HT-29 (cell line): ENCODE data around the gene MAF. TPM values are rescaled to one million over a fixed set of nuclear protein-coding genes. Genes with fewer than 3 reads are reported as not detected.
A peak's percentile ranks its signal among the peaks of the same experiment; 100 is the strongest.

Experiments
- DNase-seq: peaks from one replicate; pipeline ENCODE4 v3.0.0-alpha.2; 2015; ENCODE audit warnings: low spot score
- total RNA-seq: library from RNA; depleted of rRNA; stranded (reverse); fragments of >200 nt; shearing (Covaris generic); gene quantifications from 2 replicates; pipeline ENCODE4 v1.2.3, GENCODE V29; 2014

Gene MAF
- total RNA-seq, 1 experiment from 2014 or later: not detected

GRCh38 chr16:79612207-79612606 is 11.7 kb upstream of the MAF start:
- no peak for DNase-seq

DNA sequence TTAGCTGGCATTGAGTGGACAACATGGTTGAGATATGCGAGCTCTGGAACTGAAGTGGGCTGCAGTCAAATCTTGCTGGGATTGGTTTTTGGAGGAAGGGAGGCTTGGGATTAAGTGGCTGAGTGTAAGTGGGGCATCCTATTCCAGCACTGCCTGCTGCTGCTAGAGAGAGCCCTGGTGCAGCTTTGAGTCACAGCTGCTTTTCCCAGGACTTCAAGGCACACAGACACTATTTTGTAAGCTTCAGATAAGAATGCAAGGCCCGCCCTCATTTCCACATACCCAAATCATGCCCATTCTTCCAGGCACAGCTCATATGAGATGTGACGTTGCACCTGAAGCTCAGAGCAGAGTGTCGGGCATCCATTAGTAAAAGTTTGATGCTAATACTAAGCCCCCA is 10.2 kb upstream of the MAF start:
- DNase-seq: no peak

GRCh38 chr16:79609861-79610260 is 9.3 kb upstream of the MAF start:
- no peak for DNase-seq

- no peak for DNase-seq
Measured at GRCh38 chr16:79608976-79609375, 8.4 kb upstream of the MAF start.

DNA sequence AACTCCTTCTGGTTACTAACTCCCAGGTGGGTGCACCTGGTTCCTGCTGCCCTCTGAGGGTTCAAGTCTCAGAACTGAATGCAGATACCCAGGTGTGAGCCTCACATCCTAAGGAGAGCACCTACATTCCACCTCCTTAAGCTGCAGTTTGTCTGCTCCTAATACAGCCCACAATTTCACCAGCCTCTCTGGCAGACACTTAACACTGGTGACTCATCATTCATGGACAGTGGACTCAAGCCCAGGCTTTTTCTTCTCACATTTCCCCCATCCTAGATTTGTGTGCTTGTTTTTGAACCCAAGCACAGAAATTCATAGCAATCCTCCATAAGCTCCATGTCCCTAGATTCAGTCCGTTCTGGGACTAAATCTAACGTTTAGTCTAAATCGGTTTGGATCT is 7.0 kb upstream of the MAF start:
- DNase-seq: no peak

DNA sequence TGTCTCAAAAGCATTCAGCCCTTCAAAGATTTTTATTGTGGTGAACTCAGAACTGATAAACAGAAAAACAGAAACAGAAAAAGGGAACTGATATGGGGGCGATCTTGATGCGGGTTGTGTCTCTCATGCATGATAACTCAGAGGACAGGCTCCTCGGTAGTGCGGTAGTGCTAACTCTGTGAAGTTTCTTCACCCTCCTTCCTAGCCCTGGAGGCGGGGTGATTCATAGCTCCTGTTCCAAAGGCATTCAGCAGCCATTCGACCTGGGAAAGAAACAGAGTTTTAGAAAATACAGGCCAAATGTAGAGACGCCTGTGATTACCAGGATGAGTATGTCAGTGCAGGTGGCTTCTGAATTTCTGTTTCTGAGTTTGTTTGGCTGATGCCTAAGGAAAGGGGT is 5.5 kb upstream of the MAF start:
- no peak for DNase-seq

DNA sequence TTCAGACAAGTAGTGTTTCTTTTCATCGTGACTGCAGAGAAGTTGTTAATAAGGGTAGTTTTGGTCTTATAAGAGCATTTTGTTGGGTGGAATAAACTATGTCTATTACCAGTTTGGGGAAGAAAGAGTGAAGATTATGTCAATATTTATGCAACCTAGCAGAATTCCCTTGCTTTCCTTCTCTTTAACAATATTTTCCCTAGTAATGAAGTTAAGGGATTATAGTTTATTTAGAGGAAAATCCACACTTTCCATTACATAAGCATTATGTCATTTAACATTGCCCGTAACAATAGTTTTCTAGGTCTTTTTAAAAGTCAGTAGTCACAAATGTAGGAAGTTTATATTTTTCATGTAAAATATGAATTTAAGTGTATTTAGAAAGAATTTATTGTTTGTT is 2.5 kb upstream of the MAF start:
- DNase-seq: no peak

GRCh38 chr16:79602628-79603014 is 2.1 kb upstream of the MAF start:
- no peak for DNase-seq

- DNase-seq: peak; percentile 89
Measured at GRCh38 chr16:79601931-79602627, 1.5 kb upstream of the MAF start.

GRCh38 chr16:79601092-79601930 is 774 bp upstream of the MAF start:
- no peak for DNase-seq

DNA sequence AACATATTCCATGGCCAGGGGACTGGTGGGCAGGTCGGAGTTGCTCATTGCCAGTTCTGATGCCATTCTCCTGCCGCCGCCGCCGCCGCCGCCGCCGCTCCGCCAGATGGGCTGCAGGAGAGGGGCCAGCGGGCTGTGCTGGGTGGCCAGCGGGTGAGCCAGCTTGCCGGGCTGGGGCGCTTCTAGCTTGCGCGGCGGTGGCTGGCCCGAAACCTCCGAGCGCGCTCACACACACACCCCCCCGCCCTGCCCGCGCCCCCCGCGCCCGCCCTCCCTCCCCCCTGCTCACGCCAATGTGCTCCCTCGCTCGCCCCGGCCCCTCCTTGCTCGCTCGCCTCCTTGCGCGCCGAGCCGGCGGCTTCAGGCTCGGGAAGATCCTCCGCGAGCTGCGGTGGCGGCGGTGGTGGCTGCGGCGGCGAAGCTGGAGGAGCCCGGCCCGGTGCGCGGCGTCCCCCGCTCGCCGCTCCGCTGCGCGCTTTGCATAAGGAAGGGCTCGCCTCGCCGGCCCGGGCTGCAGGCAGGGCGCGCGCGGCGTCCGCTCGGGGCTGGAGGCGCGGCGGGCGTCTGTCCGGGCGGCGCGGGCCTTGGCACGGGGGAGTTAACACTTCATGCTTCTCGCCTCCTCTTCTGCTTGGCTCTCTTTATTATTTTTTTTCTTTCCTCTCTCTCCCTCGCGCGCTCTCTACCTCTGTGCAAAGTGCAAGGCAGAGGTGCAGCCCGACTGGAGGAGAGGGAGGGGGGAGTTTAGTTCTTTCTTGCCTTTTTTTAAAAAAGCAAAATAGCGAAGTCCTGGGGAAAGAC is 500 bp downstream of the MAF start:
- DNase-seq: no peak

DNA sequence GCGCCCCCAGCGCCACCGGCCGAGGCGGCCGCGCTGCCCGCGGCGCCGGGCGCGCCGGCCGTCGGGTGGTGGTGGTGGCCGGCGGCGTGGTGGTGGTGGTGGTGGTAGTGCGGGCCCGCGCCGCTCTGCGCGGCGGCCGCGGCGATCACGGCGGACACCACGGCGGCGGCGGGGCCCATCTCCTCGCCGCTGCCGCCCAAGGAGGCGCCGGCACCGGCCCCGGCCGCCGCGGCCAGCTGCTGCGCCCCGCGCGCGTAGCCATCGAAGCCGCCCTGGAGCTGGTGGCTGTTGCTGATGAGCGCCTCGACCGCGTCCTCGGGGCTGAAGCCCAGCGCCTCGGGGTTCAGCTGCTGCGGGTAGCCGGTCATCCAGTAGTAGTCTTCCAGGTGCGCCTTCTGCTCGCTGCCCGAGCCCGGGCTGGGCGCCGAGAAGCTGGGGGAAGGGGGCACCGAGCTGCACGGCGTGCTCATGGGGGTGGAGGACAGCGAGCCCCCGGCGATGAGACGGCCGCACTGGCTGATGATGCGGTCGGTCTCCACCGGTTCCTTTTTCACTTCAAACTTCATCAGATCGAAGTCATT is 1.2 kb downstream of the MAF start:
- no peak for DNase-seq

- no peak for DNase-seq
Measured at GRCh38 chr16:79598348-79599181, 2.0 kb downstream of the MAF start.

GRCh38 chr16:79598063-79598347 is 2.5 kb downstream of the MAF start:
- DNase-seq: no peak

DNA sequence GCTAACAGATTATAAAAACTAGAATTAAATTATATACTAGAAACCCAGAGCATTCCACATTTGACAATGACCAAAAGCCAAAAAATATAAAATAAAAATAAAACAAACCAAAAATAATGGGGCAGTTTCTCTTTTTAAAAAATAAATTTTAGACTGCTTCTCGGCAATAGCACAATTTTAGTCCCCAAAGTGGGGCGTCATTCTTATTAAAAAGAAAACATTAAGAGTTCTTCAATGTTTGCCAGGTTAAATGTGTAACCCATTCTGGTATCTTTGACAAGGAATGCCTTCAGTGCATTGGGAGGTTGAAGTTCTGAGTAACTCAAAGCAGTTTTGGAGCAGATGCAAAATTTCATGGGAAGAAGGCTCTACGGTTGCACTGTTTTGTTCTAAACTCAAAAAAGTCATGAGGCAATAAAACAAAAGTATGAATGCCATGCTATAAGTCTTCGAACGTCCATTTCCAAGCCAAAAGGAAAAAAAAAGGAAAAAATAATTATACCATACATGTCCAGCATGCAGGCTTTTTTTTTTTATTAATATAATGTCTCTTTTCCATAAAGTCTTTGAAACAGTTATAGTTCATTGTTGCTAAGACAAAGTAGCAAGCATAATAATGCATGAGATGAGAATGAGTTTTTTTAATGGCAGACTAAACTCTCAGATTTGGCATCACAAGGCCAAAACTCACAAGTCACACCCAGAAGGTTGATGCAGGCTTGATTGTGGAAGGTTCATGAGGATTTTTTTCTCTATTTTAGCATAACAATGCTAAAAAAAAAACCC is 3.1 kb downstream of the MAF start:
- no peak for DNase-seq

DNA sequence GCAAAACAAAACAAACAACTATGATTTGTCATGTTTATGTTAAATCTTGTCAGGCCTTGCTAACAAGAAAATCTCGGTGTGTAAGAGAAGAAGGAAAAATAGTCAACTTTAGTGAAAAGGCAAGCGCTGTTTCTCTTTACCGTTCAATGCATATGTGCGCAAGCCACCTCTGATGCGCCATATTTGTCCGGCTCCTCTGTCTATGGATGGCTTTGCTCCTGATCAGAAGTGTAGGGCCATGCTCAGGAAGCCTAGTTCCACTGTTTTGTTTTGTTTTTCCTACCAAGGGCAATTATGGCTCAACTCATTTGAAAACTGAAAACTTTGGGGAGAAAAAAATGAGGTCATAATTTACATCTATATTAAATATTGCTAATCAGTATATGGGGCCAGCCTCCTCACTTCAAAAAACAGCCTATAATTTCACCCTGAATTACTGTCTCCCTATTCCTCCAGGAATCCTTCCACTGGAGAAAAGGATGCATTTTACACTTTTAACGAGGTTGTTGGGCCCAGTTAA is 4.5 kb downstream of the MAF start:
- no peak for DNase-seq

DNA sequence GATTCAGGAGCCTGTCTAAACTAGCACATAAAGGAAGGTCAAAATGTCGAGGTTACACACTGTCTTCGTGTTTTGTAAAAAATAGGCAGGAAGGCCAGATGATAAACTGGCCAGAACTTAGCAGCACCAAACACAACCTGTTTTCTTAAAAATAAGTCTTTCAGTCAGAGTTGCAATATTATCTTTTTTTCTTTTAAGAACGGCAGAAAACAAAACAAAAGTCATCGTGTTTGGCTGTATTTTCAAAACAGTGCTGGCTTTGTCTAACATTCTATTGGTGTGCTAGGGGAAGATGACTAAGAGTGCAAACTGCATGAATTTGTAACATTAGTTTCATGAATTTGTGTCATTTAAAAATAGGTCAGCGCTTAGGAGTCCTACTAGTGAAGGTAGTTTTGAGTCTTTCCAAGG is 5.3 kb downstream of the MAF start:
- DNase-seq: no peak

- DNase-seq: no peak
Measured at GRCh38 chr16:79593754-79594153, 6.8 kb downstream of the MAF start.

- DNase-seq: no peak
Measured at GRCh38 chr16:79593074-79593531, 7.4 kb downstream of the MAF start.

- DNase-seq: no peak
Measured at GRCh38 chr16:79592186-79592585, 8.4 kb downstream of the MAF start.
